Testis (tissue), 3 donors: ENCODE measurements around the gene THSD7A. TPM values are rescaled to one million over a fixed set of nuclear protein-coding genes. Genes with fewer than 3 reads are reported as not detected.

Experiments
- DNase-seq: peaks from one replicate; pipeline ENCODE4 v3.0.0-alpha.2; 2019
- H3K27ac ChIP-seq, 2 donors: fragments of 200-600 bp; sonication (generic); one replicate each; pipeline ENCODE4 v1.5.1; 2019
- H3K27me3 ChIP-seq: fragments of 200-600 bp; sonication (generic); one replicate; pipeline ENCODE4 v1.5.1; 2019
- H3K36me3 ChIP-seq: fragments of 200-600 bp; sonication (generic); one replicate; pipeline ENCODE4 v1.5.1; 2017; ENCODE audit warnings: low read depth; ENCODE audit errors: missing control alignments
- H3K4me1 ChIP-seq: fragments of 200-600 bp; sonication (generic); one replicate; pipeline ENCODE4 v1.5.1; 2019
- H3K4me3 ChIP-seq, 2 donors: fragments of 200-600 bp; sonication (generic); one replicate each; pipeline ENCODE4 v1.5.1; 2017 to 2019
- H3K9me3 ChIP-seq: fragments of 200-600 bp; sonication (generic); one replicate; pipeline ENCODE4 v1.5.1; 2017
- CTCF ChIP-seq, 3 experiments: fragments of 450-650 bp in 2 of 3; fragments of 200-600 bp in 1 of 3; sonication (generic) in 1 of 3; IDR thresholded peaks; one replicate each; pipeline ENCODE4 v1.5.1; 2016 to 2019; ENCODE audit warnings: antibody characterized with exemption in 3 of 3, mild to moderate bottlenecking in 2 of 3, moderate library complexity in 1 of 3
- POLR2A ChIP-seq: fragments of 450-650 bp; IDR thresholded peaks from one replicate; pipeline ENCODE4 v1.6.1; 2017; ENCODE audit warnings: antibody characterized with exemption, mild to moderate bottlenecking, moderate library complexity
- WGBS, 2 donors: methylation state at CpG; one replicate each; pipeline ENCODE4 v1.1.5; 2018; 5-methylcytosine and 5-hydroxymethylcytosine counted together
- intact Hi-C: fragments of 100-400 bp; cut with DNase I; formaldehyde crosslinking; loops from one replicate; pipeline ENCODE4 v1.15.1; 2023; ENCODE audit warnings: low total_unique reads
- polyA plus RNA-seq: library from polyadenylated mRNA; stranded (reverse); fragments of 350-450 nt; fragmentation: Illumina TruSeq; extraction: RNeasy Lipid Tissue Mini Kit (QIAGEN cat#74804); gene quantifications from one replicate; pipeline ENCODE4 v1.2.3, GENCODE V29; 2014; ENCODE audit warnings: low read depth, low replicate concordance; ENCODE audit not compliant: insufficient read depth
- total RNA-seq, 2 donors: library from RNA; depleted of rRNA; stranded (reverse); fragments of >200 nt; gene quantifications; one replicate each; pipeline ENCODE4 v1.2.3, GENCODE V29; 2016

THSD7A gene
- total and polyA plus RNA-seq, 3 donors from 2014 or later, result 1.6 to 7.0 (median 6.8) TPM

GRCh38 chr7:11410656-11411644 lies 421.0 kb downstream of the THSD7A start:
- no peak for DNase-seq
- 65 to 66% methylated on average over 8 of the region's 8 CpGs for WGBS, 2 donors
- Histone ChIP-seq H3K27ac (no peak overlapping the region), H3K4me1 (no peaks in the 10 kb centered on the region), H3K4me3 (no peak overlapping the region), H3K9me3 (no peaks in the 10 kb centered on the region), H3K36me3 (no peaks in the 10 kb centered on the region), H3K27me3 (no peaks in the 10 kb centered on the region)
- intact Hi-C loops, result no loop called here
- TF ChIP-seq POLR2A (no peak), CTCF (IDR thresholded peaks at IDR 0.05) (no peak)

GRCh38 chr7:11404355-11404754 lies 427.6 kb downstream of the THSD7A start:
- no peaks in the 10 kb centered on the region for H3K9me3 ChIP-seq

GRCh38 chr7:11403781-11404180 lies 428.2 kb downstream of the THSD7A start:
- WGBS, 2 donors, result 50 to 62% methylated on average over 1 of the region's 1 CpG
- Histone ChIP-seq H3K27me3 (no peaks in the 10 kb centered on the region), H3K4me3 (no peak overlapping the region), H3K36me3 (no peaks in the 10 kb centered on the region), H3K27ac (no peak overlapping the region), H3K9me3 (no peaks in the 10 kb centered on the region), H3K4me1 (no peaks in the 10 kb centered on the region)
- no peak for TF ChIP-seq CTCF (IDR thresholded peaks at IDR 0.05)
- TF ChIP-seq POLR2A, result no peak
- intact Hi-C loops, result no loop called here
- DNase-seq, result no peak

More at GRCh38 chr7:11404355-11404754, 427.6 kb downstream of the THSD7A start:
- TF ChIP-seq POLR2A (no peak), CTCF (IDR thresholded peaks at IDR 0.05) (no peak)
- Histone ChIP-seq H3K36me3 (no peaks in the 10 kb centered on the region), H3K4me1 (no peaks in the 10 kb centered on the region), H3K4me3 (no peak overlapping the region), H3K27me3 (no peaks in the 10 kb centered on the region), H3K27ac (no peak overlapping the region)
- WGBS, 2 donors, result 79 to 90% methylated on average over 1 of the region's 1 CpG
- no peak for DNase-seq
- intact Hi-C loops, result no loop called here

GRCh38 chr7:11394438-11394837 lies 437.6 kb downstream of the THSD7A start:
- no peaks in the 10 kb centered on the region for H3K27me3 ChIP-seq
- H3K4me1 ChIP-seq, result no peaks in the 10 kb centered on the region
- WGBS, 2 donors, result 82 to 95% methylated on average over 12 of the region's 12 CpGs
- H3K9me3 ChIP-seq, result no peaks in the 10 kb centered on the region
- no peaks in the 10 kb centered on the region for H3K36me3 ChIP-seq
- no peak overlapping the region for H3K4me3 ChIP-seq
- DNase-seq, result no peak
- TF ChIP-seq CTCF (IDR thresholded peaks at IDR 0.05), result no peak
- TF ChIP-seq POLR2A, result no peak
- intact Hi-C loops, result no loop called here
- H3K27ac ChIP-seq, result no peak overlapping the region
